GM18870 (cell line): ENCODE measurements around the gene PYROXD2.

Experiments
- ATAC-seq: cut with Tn5 transposase; IDR thresholded peaks from one replicate; pipeline ENCODE4 v1.9.1; 2021; ENCODE audit warnings: moderate library complexity; ENCODE audit not compliant: unreplicated experiment

Gene PYROXD2

DNA sequence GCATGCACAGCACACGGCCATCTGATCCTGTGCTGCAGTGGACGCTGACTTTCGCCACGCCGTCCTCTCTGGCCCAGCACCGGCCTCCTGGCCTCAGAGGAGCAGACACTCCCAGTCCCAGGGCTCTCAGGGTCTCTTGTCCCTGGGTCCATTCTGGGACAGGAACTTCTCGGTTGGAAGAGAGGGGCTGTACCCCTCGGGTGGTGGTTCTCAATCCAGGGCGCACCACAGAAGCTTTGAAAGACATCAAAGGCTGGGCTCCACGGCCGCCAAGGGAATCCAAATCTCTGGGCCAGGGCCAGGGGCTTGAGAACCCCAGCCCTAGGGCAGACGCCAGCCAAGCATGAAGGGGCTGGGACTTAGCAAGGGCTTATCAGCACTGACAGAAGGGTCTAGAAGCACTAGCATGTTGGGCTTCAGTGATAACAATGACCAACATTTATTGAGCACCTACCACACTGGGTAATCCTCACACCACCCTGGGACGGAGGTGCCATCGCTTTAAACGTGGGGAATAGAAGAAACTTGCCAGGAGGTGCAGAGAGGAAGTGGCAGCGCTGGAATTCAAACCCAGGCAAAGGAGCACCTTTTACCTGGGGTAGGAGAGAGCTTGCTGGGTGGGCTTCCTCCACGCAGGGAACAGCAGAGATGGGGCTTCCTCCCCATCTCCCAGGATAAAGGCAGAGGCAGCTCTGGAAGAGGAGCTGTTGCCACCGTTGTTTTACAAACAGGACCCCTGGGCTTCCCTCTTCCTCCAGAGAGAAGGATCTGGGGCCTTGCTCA lies 1.8 kb upstream of the PYROXD2 start:
- no peak for ATAC-seq

DNA sequence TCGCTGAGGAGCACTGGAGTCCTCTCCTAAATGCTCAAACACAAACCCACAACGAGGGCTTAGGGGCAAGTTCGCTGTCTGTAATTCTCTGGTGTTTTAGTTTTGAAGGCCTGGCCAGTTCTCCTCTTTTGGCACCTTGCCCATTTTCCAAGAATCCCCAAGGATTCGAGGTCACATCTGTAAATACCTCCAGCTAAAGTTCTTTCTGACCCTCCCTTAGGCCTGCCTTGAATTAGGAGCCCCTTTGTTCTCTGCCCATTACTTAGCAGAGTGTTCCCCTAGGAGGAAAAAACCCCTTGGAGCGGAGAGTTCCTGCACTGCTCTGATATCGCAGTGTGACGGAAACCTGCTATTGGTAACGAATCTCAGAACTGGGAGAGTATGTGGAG lies 743 bp upstream of the PYROXD2 start:
- ATAC-seq: no peak

DNA sequence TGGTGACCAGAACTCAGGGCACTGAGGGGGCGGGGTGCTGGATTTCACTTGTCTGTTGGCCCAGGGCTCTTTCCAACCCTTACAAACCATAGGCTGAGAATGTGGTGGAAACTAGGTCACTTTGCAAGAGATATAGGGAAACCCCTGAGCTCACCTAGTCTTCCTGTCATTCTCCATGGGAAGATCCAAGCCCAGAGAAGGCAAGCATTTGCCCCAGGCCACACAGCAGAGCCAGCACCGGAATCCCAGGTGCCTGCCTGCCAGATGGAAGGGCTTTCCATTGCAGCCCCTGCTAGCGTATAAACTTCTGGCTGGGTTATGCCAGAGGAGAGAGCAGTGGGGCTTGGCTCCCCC lies 427 bp downstream of the PYROXD2 start:
- no peak for ATAC-seq

DNA sequence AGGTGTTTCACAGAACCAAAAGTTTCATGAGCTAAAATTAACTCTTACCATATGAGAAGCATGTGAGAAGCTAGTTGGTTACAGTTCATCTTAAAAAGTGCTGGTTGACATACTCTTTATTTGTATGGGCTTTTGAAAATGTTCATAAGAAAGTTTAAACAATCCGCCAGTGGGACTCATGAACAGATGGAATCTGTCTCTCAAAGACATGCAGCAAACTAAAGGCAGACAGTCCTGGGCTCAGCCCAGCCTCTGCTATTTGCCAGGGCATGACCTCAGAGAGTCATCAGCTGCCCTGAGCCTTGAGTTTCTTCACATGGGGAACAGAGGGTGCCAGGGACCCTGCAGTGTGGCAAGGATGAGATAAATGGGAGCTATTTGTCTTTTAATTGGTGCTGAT lies 3.2 kb downstream of the PYROXD2 start:
- ATAC-seq: no peak

DNA sequence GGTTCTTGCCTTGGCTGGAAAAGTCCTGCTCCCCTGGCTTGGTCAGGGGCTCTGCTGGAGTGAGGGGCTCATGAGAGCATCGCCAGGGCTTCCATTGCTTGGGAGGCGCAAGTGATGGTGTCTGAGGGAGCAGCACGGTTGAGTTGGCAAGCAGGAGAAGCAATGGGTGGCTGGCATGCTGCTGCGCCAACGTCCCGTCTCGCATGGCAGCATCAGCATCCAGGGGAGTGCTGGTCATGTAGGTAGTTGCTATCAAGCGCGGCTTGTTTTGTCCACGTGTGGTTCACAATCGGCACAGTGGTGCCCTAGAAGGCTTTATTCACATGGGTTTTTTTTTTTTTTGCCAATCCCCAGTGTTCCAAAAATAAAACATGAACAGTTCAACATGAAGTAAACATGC lies 3.8 kb downstream of the PYROXD2 start:
- no peak for ATAC-seq

DNA sequence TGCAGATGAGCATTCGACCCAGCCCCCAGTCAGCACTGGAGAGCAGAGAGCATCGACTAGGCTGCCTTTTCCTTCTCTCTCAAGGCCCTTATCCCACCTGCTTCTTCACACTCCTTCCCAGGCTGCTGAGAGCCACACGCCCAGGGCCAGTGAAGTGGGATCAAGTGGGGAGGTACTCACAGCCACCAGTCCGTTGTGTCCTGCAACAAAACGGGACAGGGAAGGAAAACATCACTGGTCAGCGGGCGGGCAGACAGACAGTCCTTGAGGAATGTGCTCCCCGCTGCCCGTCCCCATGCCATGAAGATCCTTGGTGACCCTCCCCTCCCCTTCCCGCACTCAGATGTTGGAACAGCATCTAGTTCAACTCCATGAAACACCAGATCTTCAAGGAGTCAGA lies 4.2 kb downstream of the PYROXD2 start:
- ATAC-seq: no peak

DNA sequence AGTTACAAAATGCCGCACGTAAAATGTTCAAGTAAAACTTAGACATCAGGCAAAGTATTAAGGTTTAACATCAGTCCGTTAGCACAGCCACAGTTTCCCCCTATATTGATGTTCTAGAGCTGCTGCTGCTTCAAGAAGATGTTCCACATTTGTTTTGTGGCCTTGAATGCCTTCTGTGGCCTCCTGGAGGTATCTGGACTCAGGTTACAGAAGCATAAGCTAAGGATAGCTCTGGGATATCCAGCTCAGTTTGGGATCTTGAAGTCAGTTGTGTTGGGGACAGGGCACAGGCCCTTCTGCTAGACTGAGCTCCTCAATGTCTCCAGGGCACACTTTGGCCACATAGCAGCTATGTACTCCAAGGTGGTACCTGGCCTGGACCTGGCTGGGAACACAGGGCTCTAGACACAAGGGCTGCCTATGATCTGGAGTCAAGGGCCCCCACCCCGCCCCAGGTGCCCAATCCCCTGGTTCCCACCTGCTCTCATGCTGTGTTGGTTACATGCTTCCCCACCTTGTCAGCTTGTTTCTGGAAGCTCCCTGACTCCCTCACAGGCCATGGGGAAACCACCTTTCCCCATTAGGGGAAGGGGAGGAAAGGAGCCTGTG lies 4.7 kb downstream of the PYROXD2 start:
- ATAC-seq: no peak

DNA sequence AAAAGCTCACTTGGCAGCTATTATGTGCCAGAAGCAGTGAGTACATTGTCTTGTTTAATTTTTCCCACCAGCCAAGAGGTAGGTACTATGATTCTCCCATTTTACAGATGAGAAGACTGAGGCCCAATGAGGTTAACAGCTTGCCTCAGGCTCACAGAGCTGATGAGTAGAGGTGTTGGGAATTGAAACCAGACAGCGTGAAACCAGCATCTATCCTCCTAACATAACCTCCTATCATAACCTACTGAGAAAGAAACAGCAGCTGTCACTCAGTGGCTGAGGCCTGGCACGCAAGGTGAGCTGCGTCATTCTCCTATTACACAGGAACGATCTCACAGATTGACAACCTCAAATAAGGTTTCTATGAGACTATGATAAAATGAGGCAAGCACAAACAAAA lies 6.2 kb downstream of the PYROXD2 start:
- ATAC-seq: no peak

DNA sequence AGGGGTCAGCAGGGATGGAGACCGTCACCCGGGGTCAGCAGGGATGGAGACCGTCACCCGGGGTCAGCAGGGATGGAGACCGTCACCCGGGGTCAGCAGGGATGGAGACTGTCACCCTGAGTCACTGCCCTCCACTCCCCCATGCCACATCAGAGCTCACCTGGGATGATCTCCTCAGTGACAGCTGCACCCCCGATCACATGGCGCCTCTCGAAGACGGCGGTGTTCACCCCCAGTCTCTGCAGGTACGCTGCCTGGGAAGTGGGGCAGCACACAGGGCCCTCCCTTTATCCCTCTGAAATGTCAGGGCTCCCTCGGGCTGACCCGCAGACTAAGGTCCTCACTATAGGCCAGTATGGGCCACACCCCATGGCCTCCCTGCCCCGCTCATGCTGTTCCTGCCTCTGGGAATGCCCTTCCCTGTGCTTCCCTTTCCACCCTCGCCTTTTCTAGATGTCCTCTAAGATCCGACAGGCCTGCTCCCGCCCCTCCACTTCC lies 7.2 kb downstream of the PYROXD2 start:
- no peak for ATAC-seq

DNA sequence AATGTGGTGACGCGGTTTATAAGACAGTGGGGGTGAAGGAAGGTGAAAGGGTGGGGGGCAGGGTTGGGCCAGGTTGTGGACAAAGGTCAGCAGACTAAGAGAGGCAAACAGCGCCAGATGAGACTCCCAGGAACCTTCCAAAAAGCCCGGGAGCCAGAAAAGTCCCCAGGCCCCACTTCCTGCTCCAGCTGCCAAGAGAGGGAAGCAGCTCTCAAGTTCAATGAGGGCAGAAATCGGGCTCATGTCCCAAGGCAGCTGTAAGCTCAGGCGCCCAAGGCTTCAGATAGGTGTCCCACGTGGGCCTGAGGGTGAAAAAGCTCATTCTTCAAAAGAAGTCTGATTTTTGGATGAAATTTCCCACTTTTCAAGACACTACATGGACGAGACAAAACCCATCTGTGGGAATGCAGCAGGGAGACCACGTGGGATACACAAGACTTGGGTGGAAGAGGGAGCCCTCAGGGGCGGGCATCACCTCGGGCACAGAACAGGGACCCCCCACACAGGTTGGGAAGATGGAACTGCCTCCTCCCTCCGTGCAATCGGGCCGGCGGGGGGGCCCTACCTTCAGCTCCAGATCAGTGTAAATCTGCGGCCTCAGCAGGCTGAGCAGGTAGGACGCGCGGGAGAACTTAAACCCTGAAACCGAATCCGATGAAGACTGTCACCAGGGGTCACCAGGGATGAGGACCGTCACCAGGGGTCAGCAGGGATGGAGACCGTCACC lies 7.8 kb downstream of the PYROXD2 start:
- no peak for ATAC-seq

DNA sequence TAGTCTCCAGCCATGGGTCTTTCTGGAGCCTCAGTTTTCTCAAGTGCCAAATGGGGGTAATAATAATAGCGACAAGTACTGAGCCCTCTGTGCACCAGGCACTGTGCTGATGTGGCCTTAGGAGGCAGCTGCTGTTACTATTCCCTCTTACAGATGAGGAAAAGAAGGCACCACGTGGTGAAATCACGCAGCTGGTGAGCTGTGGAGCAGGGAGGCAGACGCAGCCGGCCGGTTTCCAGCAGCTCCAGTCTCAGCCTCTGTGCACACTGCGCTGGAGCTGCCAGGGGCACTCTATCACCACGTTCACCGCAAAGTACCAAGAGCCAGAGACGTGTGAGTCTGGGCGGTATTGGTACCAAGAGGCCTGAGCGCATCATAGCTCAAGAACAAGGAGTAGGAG lies 9.6 kb downstream of the PYROXD2 start:
- ATAC-seq: no peak

DNA sequence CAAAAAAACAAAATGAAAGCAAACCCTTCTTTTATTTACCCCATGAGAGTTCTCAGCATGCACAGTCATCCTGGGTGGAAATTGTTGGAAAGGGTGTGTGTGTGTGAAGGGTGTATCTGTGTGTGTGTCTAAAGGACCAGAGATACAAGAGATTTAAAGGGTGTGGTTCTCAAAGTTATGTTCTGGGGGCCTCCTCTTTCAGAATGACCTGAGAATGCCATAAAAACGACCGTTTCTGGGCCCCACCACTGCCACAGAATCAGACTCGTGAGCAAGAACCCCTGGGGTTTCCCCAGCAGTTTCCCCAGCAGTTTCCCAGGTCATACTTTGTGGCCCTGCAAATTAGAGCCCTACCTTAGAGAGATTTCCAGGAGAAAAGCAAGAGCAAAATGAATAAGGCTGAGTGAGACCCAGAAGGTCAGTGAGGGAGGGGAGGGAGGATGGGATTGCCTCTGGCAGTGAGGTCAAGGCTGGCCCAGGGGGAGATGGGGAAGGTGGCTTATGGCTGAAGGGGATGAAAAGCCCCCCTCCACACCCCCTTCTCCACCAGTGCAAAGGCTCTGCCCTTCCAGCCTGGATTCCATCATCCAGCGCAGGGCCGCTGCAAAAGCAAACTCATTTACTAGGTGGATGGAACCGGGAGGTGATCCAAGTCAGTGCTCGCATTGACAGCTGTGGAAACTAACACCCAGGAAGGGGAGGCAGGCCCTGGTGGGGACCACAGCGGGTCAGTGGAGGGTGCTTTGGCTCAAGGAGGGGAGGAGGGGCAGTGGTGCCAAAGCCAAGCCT lies 10.2 kb downstream of the PYROXD2 start:
- ATAC-seq: peak; percentile 44

DNA sequence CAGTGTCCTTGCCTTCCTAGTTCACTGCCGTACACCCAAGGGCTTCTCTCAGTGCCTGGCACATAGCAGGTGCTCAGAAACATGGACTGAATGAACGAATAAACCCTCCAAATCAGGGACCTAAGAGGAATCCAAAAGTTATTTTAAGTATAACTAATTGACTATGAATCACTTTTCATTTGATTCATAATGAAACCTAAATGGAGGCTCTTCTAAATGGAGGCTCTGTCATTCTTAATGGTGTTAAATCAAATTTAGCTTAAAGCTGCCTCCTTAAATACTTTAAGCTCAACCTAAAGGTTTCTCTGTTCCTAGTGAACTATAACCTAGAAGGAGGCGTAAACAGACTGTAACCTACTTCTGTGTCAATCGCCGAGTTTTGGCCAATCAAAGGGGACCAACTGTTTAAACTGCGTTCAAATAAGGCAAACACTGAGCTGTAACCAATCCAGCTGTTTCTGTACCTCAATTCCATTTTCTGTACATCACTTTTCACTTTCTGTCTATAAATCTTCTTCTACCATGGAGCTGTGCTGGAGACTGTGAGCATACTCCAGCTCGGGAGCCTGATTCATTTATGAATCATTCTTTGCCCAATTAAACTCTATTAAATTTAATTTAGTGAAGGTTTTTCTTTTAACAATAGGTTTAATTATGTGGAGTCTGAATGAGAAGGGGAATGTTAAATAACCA lies 11.0 kb downstream of the PYROXD2 start:
- ATAC-seq: no peak

DNA sequence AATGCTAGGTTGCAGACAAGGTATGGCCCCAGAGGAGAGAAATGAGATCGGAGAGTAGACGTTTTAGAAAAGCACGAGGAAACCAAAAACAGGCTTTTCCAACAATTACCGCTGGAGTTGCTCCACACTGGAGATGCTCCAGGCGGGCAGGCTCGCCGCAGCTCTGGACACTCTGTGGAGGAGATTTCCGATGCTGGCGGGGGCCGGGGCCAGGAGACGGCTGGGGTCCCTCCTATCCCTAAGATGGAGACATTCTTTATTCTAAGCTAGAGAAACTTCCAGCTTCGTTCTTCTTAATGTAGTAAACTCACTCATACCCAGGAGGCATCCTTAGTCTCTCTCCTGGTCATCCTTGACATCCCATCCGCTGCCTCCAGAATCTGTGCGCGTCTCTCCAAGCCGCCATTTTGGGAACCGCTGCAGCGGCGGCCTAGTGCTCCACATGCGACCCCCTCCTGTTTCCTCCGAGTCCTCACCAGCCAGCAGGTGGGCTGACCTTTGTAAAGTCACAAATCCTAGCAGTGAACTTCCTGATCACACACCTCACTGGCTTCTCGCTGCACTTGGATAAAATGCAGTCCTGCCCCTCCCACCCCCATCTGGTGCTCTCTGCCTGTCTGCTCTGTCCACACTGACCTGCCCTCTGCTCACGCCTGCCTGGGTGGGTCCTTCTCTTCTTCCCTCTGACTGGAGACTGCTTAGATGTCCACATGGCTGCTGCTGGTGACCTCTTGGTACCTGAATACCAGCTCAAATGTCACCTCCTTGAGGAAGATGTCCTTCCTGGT lies 11.9 kb downstream of the PYROXD2 start:
- no peak for ATAC-seq

DNA sequence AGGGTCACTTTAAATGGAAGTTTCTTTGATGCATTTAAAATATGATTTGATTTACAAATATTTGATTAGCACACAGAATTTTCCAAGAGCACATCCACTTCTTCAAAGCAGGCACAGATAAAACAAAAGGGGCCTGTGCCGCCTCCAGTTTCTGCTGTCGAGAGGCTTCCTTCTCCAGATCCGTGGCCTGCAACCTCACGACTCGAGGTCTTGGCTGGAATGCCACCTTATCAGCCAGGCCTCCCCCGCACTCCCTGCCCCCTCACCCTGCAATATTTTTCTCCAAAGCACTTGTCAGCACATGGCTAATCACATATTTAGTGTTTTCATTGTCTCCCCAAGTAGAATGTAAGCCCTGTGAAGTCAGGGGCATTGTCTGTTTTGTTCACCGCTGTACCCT lies 12.5 kb downstream of the PYROXD2 start:
- no peak for ATAC-seq

DNA sequence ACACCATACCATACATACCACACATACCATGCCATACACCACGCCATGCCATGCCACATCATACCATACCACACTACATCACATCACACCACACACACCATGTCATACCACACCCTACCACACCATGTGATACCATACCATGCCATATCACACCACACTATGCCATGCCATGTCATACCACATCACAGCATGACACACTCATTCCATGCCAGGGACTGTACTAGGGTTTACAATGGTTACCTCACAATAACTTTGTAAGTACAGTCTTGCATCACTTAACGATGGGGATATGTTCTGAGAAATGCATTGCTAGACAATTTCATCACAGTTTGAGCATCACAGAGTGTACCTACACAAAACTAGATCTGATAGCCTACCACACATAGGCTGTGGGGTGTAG lies 14.5 kb downstream of the PYROXD2 start:
- ATAC-seq: no peak

DNA sequence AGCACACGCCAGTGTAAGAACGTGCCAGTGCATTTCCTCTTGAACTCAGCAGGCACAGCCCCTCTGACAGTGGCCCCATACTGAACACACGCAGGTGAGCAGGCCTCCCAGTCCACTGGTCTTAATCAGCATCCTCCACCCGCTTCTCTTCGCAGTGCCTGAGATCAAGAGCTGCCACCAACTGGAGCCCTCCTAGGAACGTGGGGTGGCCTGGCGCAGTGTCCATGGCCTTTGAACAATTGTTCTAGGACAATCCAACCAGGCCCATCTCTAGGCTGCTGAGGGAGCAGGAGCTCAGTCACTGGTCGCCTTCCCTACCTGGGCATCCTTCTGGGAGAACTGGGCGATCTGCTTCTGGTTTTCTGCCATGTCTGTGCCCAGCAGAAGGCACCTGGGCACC lies 15.2 kb downstream of the PYROXD2 start:
- no peak for ATAC-seq

DNA sequence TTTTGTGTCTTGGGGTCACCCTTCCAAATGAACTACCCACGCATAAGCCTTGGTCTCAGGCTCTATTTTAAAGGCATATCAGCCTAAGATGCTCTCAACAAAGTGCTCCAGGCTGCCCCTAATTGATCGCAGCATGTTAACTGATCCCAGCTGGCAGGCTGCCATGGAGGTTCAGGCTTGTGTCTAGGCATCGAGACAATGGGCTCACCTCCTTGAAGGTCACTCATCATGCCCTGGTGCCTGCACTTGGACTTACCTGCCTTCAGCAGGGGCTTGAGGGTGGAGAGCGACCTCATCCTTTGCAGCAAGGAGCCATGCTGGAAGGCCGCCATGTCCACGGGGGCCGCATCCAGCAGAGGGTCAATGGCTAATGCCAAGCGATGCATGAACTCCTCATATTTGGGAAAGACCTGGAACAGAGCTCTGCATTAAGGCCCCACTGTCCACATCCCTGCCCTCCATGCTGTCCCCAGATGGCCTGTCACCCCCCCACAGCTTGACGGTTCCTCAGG lies 17.8 kb downstream of the PYROXD2 start:
- ATAC-seq: no peak
